AG10803 (cell line): Measurements from ENCODE around the gene ACP5.
A peak's percentile ranks its signal among the peaks of the same experiment; 100 is the strongest.

Experiments
- DNase-seq: peaks from one replicate; pipeline ENCODE4 v3.0.0; 2010; ENCODE audit warnings: low read depth
- H3K4me3 ChIP-seq: 2 replicates; pipeline ENCODE4 v1.5.1; 2011; ENCODE audit warnings: mild to moderate bottlenecking, low read length, control low read depth
- CTCF ChIP-seq: conservative IDR thresholded peaks from 2 replicates; pipeline ENCODE4 v1.5.1; 2011; ENCODE audit warnings: mild to moderate bottlenecking, low read length, control low read depth, inconsistent platforms

The ACP5 gene

GRCh38 chr19:11594084-11594483 lies 16.6 kb upstream of the ACP5 start:
- no peak overlapping the region for H3K4me3 ChIP-seq
- no peak for DNase-seq
- no peak for TF ChIP-seq CTCF

- H3K4me3 ChIP-seq, result no peak overlapping the region
- TF ChIP-seq CTCF, result no peak
- no peak for DNase-seq
Observed at GRCh38 chr19:11587975-11588631, 10.7 kb upstream of the ACP5 start.

- peak; percentile 62 for DNase-seq
- H3K4me3 ChIP-seq, result no peak overlapping the region
- TF ChIP-seq CTCF, result peak; percentile 91
Observed at GRCh38 chr19:11587302-11587974, 10.0 kb upstream of the ACP5 start.

- H3K4me3 ChIP-seq, result no peak overlapping the region
- DNase-seq, result no peak
- no peak for TF ChIP-seq CTCF
Observed at GRCh38 chr19:11586331-11586730, 8.9 kb upstream of the ACP5 start.

GRCh38 chr19:11581740-11582139 lies 4.3 kb upstream of the ACP5 start:
- no peak for TF ChIP-seq CTCF
- H3K4me3 ChIP-seq, result no peak overlapping the region
- peak; percentile 13 for DNase-seq

- no peak for DNase-seq
- TF ChIP-seq CTCF, result no peak
- H3K4me3 ChIP-seq, result no peak overlapping the region
Observed at GRCh38 chr19:11580116-11580515, 2.7 kb upstream of the ACP5 start.
